ENCODE results near the gene PPM1E.

GRCh38 chr17:58789831-58790230 lies 34.2 kb downstream of the PPM1E start:
- TF ChIP-seq CTCF (conservative IDR thresholded peaks at IDR 0.05; ENCODE audit: low read length) (no peak), EZH2phosphoT487 (IDR thresholded peaks at IDR 0.05; ENCODE audit: borderline replicate concordance, low read depth, low read length) (no peak)
